Endometrial microvascular endothelial cells (primary cell): ENCODE results near the gene PPIF. TPM values are rescaled to one million over a fixed set of nuclear protein-coding genes. Genes with fewer than 3 reads are reported as not detected.

Experiments
- in situ Hi-C: cut with HindIII; loops from 2 replicates; pipeline ENCODE4 v1.10.0; 2017; ENCODE audit warnings: low sequenced_read_pairs, low pct_unique_long_range_greater_than_20kb; ENCODE audit errors: inconsistent ontology term
- total RNA-seq: library from RNA; depleted of rRNA; stranded (reverse); fragments of >200 nt; gene quantifications from one replicate; pipeline ENCODE4 v1.2.3, GENCODE V29; 2015; ENCODE audit errors: inconsistent ontology term

PPIF gene
- 58.5 TPM for total RNA-seq

- in situ Hi-C loops: loop anchor here (25.0 kb wide), 1 partner anchor 140 kb away; no protein-coding TSS in a partner anchor
Observed at GRCh38 chr10:79347226-79347893, at the start of gene PPIF. TSS of gene PPIF (plus strand) at chr10:79347469. CDS start at chr10:79347549, 80 bp downstream.

DNA sequence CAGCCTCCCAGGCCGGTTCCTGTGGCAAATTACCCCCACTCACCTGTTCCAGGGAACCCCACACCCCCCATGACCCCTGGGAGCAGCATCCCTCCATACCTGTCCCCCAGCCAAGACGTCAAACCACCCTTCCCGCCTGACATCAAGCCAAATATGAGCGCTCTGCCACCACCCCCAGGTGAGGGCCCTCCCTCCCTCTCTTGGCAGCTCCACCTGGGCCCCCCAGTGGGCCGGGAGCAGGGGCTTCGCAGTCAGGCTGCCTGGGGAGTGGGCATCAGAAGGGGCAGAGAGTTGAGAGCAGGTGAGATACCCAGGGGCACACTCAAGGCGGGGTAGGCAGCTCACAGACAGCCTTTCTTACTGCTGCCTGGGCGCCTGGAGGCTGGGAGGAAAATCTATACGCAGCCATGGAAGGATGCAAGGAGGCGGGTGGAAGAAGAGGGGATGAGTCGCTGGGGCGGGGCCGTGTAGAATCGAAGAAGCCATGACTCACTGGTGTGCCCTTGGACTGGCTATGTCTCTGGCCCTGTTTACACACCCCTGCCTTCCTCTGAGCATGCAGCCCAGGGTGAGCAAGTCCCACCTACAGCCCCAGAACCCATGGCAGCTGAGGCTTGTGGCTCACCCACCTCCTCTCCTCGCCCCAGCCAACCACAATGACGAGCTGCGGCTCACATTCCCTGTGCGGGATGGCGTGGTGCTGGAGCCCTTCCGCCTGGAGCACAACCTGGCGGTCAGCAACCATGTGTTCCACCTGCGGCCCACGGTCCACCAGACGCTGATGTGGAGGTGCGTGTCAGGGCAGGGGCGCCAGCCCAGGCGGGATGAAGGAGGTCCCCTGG is 48.6 kb upstream of the PPIF start:
- in situ Hi-C loops: no loop called here

- in situ Hi-C loops: no loop called here
Observed at GRCh38 chr10:79299397-79300241, 47.6 kb upstream of the PPIF start.

GRCh38 chr10:79300711-79301110 is 46.6 kb upstream of the PPIF start:
- in situ Hi-C loops: no loop called here

GRCh38 chr10:79301754-79302530 is 45.3 kb upstream of the PPIF start:
- in situ Hi-C loops: no loop called here

DNA sequence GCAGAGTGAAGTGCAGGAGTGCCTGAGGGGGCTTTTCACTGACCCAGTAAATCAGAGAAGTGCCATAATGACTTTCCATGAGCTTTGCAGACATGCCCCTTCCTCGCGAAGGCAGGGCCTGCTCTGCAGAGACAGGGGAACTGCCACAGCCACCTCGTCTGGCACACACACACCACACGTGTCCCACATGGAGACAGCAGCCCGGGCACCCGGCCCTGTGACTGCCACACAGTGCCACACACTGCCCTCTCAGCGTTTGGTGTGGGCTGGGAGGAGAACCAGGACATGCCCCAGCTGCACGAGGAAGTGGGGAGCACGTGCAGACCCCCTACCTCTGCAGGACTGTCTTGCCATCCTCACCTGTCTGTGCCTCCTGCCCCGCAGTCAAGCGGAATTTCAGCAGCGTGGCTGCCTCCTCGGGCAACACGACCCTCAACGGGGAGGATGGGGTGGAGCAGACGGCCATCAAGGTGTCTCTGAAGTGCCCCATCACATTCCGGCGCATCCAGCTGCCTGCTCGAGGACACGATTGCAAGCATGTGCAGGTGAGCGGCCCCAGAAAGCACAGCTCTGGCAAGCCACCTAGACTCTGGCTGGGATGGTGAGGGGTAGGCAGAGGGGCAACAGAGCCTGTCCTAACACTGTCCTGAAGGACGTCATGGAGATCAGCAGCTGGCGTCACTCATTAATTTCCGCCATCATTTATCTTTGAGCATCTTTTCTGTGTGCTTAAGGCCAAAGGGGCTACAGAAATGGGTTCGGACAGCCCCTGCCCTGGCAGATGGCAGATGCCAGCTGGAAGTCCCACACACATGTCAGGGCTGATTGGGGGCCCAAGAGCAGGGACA is 43.4 kb upstream of the PPIF start:
- in situ Hi-C loops: no loop called here

DNA sequence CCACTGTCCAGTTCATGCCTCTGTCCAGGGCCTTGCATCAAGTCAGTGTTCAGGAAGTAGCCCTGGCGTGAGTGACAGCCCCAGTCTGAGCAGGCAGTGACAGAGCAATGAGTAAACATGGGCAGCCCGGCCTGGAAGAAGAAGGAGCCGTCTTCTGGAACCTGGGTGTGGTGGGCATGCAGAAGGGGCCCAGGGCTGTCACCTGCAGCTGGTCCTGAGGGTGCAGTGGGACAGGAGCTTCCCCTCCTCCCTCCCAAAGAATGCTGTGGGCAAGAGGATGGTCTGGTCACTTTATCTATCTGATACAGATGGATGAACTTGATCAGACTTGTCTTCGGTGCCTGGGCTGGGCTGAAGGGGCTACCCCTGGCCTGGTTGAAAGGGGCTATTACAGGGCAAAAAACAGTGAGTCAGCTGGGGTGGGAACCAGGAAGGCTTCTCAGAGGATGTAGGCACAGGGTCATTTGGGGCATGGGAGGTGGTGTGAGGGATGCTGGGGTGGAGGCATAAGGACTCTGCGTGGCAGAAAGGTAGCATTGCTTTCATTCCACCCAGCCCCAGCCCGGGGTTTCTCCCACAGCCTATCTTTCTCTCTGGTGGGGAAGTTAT is 42.7 kb upstream of the PPIF start:
- in situ Hi-C loops: no loop called here

DNA sequence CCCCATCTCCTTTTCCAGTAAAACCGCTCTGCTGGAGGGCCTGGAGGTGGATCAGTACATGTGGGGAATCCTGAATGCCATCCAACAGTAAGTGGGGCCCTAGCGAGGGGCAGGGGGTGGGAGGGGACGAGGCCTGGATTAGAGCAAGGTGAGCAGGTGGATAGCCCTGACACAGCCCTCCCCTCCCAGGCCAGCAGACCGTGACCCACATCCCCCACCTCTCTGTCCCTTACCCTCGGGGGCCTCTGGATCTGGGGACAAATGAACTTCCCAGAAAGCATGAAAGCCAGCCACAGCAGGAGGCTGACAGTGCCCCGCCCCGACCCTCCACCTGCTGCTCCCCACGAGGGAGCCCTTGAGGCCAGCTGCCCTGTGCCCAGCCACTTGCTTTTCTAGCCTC is 41.8 kb upstream of the PPIF start:
- in situ Hi-C loops: no loop called here

DNA sequence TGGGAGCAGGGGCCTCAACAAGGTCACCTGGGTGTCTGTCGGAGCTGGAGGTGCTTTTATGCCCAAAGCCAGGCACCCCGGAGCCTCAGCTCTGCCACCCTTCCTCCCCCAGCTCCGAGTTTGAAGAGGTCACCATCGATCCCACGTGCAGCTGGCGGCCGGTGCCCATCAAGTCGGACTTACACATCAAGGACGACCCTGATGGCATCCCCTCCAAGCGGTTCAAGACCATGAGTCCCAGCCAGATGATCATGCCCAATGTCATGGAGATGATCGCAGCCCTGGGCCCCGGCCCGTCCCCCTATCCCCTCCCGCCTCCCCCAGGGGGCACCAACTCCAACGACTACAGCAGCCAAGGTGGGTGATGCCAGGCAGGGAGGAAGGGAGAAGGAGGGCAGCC is 41.3 kb upstream of the PPIF start:
- in situ Hi-C loops: no loop called here

DNA sequence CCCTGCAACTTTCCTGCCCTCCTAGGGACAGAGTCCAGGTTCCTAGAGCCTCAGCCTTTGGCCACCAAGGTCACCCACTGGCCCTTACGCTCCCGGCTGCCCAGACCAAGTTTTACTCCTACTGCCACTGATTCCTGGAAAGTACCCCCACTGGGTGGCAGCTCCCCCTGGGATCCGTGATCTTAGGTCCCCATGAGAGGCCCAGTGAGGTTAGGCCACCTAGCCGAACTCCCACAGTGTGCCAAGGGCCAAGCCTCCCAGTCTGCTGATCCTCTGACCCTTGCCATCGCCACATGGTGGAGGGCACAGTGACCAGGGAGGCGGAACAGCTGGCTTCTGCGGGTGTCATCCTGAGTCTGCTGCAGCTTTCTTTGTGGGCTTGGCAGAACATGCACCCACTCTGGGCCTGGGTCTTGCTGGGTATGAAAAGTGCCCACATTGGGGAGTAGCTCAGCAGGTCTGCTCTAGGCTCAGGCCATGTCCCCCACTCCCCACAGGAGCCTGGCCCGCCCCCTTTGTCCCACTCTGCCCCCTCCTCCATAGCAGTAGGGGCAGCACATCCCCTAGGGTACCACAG is 40.5 kb upstream of the PPIF start:
- in situ Hi-C loops: no loop called here

DNA sequence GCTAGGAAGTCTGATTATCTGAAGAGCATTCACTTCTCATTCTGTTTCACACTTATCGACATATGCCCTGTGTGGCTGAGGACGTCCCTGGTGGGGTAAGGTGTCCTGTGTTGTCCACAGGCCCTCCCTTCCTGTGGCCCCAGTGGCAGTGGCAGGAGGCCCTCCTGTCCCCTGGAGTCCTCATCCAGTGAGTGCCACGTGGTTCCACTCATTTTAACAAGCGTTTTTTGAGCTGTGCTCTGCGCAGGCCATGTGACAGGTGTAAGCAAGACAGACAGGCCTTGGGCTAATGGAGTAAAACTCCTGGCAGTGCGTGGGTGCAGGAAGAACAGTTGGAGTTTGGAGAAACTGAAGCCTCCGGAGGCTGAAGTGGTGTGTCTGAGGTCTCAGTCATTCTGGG is 39.3 kb upstream of the PPIF start:
- in situ Hi-C loops: no loop called here

GRCh38 chr10:79308969-79309665 is 38.2 kb upstream of the PPIF start:
- in situ Hi-C loops: no loop called here

DNA sequence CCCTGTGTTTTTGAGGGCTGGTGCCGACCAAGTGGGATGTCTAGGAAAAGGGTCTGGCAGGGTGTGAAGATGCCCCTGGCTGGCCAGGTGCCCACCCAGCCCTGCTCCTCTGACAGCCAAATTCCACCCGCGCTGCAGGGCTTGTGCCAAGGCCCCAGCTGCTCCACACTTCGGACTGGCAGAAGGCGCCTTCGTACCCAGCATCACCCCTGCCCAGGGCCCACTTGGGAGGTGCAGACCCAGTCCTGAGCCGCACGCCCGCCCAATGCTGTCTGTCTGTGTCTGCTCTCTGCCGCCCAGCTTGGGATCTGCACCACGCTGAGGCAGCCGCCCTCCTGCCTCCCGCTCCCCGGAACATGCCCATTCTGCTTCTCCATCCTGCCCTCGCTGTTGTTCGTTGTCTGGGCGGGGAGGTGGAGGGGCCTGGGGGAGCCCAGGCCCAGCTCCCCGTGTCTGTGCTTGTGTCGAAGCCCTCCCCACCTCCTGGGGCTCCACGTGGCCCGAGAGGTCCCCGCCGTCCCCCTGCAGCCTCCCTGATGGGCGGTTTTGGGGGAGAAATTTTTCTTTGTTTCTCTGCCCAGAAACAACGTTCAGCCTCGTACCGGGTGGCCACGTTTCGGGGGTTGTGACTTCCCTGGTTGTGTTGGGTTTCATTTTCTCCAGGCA is 36.9 kb upstream of the PPIF start:
- in situ Hi-C loops: no loop called here

DNA sequence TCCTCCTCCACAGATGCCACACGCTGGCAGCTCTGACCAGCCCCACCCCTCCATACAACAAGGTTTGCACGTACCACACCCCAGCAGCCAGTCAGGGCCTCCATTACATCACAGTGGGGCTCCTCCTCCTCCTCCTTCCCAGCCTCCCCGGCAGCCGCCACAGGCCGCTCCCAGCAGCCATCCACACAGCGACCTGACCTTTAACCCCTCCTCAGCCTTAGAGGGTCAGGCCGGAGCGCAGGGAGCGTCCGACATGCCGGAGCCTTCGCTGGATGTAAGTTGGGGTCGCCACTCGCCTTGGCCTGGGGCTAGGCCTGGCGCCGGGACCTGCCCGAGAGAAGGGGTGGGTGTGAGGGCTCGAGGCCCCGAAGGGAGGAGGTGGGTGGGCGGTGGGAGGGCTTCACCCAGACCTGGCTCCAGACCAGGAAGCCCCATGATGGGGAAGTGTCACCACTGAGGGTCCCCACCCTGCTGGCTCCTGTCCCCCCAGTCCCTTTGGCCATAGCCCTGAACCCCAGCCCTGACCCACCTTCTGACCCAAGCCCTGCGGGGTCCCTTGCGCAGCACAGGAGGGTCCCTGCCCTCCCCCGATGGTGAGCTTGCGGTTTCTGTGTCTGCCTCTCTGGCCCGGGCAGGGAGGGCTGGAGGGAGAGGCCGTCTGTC is 36.2 kb upstream of the PPIF start:
- in situ Hi-C loops: no loop called here

- in situ Hi-C loops: no loop called here
Observed at GRCh38 chr10:79311581-79312407, 35.5 kb upstream of the PPIF start.
